ENCODE data around the gene GAGE13.
"Not testable (repeated sequence)": the region's sequence is repeated elsewhere in the genome, so short reads cannot be mapped to it uniquely, and the experiment has no call there.

Gene GAGE13

DNA sequence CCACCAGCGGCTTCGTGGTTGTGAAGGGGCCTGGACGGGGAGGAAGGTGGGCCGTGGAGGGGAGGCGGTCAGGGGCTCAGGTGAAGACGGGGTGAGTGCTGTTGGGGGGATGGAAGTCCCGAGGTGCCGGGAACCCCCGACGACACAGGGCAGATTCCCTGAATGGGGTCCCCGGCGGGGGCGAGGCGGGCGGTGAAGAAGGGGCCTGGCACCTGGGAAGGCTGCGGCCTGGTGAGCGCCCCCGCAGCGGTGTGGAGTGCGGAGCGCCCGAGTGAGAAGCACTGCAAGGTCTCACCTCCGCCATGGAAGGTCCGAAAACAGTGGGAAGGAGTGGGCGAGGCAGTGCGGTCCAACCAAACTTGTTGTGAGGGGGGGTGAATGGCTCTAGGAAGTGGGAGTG, 459 bp downstream of the GAGE13 start:
- not testable (repeated sequence) for DNase-seq (ENCODE audit: low spot score)

DNA sequence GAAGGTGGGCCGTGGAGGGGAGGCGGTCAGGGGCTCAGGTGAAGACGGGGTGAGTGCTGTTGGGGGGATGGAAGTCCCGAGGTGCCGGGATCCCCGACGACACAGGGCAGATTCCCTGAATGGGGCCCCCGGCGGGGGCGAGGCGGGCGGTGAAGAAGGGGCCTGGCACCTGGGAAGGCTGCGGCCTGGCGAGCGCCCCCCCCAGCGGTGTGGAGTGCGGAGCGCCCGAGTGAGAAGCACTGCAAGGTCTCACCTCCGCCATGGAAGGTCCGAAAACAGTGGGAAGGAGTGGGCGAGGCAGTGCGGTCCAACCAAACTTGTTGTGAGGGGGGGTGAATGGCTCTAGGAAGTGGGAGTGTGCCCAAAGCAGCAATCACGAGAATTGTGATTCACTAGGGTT, 10.1 kb downstream of the GAGE13 start:
- DNase-seq (ENCODE audit: low spot score) = not testable (repeated sequence)

DNA sequence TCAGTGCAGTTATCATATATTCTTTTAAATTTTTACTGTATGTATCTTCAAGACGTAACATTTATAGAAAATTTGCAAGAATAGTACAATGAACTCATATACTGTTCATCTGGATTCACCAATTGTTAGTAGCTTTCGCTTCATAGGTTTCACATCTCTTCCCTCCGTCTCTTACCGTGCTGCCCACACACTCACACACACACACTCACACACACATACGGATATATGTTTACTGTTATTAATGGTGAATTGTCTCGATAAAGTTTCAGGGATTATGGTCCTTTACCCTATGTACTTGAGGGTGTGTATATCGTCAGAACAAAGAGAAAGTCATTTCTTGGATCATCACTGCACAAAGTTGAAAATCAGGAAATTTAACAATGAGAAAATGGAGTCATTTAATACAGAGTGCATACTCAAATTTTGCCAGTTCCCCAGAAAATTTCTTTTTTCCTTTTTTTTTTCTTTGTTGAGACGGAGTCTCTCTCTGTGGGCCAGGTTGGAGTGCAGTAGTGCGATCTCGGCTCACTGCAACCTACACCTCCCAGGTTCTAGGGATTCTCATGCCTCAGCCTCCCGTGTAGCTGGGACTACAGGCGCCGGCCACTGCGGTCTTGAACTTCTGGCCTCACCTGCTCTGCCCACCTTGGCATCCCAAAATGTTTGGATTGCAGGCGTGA, 13.3 kb downstream of the GAGE13 start:
- not testable (repeated sequence) for DNase-seq (ENCODE audit: low spot score)

DNA sequence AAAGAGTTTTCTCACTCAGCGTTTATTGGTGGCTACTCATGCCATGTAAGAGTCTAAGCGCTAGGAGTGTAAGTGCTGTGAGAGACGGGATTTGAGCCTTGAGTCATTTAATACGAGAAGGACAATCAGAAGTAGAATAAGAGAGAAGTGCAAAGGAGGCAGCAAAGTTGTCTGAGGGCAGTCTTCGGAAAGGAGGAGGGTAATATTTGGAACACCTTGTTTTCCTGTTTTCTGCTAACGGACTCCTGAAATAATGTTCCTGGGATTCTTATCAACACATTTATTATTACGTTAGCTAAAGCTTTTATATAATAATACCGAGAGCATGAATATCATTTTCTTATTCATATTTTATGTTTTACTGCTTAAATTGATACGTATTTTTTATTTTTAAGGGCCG, 14.0 kb downstream of the GAGE13 start:
- not testable (repeated sequence) for DNase-seq (ENCODE audit: low spot score)

DNA sequence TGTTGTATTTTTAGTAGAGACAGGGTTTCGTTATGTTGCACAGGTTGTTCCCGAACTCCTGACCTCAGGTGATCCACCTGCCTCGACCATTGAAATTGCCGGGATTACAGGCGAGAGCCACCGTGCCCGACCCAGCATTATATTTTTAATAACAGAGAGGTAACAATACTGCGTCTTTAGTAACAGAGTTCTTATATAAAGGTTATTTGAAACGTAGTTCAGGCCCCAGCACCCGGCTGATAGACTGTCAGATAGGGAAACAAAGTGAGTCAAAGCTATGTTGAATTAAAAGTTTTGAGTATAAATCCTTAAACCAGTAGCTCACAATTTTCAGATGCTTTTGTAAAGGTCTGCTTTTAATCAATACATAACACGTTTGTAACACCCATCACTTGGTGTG, 14.8 kb downstream of the GAGE13 start:
- peak; percentile 9 for DNase-seq (ENCODE audit: low spot score)

Measured in hematopoietic multipotent progenitor cell treated with erythropoietin and hydrocortisone succinate and interleukin-3 and kit ligand, for 15 days (in vitro differentiated cells).